ENCODE results near the gene REM2.
"Not testable (repeated sequence)": the region's sequence is repeated elsewhere in the genome, so short reads cannot be mapped to it uniquely, and the experiment has no call there.

The REM2 gene

DNA sequence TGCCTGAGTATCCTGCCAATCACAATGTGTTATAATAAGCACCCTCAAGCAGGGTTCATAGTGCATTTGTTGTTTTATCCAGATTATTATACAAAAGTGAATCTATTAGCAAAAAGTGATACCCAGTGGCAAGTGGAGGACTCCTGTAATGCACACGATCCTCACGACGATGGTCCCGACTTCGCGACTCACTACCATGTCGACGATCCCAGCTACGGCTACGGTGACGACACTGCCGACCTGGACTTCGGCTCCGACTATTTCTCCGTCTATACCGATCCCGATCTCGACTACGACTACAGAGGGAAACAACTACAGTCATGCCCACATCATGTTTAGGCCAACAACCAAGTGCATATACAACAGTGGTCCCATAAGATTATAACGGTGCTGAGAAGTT, 23.1 kb downstream of the REM2 start:
- TF ChIP-seq, protein P1, sequence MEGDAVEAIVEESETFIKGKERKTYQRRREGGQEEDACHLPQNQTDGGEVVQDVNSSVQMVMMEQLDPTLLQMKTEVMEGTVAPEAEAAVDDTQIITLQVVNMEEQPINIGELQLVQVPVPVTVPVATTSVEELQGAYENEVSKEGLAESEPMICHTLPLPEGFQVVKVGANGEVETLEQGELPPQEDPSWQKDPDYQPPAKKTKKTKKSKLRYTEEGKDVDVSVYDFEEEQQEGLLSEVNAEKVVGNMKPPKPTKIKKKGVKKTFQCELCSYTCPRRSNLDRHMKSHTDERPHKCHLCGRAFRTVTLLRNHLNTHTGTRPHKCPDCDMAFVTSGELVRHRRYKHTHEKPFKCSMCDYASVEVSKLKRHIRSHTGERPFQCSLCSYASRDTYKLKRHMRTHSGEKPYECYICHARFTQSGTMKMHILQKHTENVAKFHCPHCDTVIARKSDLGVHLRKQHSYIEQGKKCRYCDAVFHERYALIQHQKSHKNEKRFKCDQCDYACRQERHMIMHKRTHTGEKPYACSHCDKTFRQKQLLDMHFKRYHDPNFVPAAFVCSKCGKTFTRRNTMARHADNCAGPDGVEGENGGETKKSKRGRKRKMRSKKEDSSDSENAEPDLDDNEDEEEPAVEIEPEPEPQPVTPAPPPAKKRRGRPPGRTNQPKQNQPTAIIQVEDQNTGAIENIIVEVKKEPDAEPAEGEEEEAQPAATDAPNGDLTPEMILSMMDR (IDR thresholded peaks at IDR 0.05; ENCODE audit: borderline replicate concordance, control extremely low read depth, extremely low read depth, insufficient read depth, missing control alignments): no peak
- in situ Hi-C loops (cut with MboI; ENCODE audit: low sequenced_read_pairs, unreplicated experiment): no loop called here
- DNase-seq (ENCODE audit: low spot score): no peak

DNA sequence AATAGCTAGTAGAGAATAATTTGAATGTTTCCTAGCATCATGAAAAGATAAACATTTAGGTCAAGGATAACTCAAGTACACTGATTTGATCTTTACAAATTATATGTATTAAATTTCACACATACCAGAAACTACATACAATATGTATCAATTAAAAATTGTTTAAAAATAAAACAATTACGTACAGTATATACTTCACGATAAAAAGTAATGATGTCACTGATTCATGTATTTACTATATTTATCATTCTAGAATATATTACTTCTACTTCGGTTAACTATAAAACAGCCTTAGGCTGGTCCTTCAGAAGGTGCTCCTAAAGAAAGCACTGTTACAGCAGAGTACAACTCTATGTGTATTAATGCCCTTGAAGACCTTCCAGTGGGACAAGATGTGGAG, 24.4 kb downstream of the REM2 start:
- TF ChIP-seq, protein P1 (IDR thresholded peaks at IDR 0.05; ENCODE audit: borderline replicate concordance, control extremely low read depth, extremely low read depth, insufficient read depth, missing control alignments): no peak
- DNase-seq (ENCODE audit: low spot score): no peak
- in situ Hi-C loops (cut with MboI; ENCODE audit: low sequenced_read_pairs, unreplicated experiment): no loop called here

DNA sequence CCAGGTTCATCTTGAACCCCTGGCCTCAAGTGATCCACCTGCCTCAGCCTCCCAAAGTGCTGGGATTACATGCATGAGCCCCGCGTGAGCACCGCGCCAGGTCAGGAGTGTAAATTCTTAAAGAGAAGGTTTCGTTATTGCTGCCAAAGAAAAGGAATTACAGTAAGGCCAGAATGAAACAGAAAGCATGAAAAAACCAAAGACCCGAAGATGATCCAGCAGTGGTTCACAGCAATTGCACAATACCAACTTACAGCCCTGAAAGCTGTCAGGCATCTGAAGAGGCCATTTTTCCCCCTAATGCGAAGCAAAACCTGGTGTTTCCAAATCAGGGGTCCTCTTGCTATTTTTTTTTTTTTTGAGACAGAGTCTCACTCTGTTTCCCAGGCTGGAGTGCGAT, 25.6 kb downstream of the REM2 start:
- TF ChIP-seq, protein P1 (IDR thresholded peaks at IDR 0.05; ENCODE audit: borderline replicate concordance, control extremely low read depth, extremely low read depth, insufficient read depth, missing control alignments): no peak
- DNase-seq (ENCODE audit: low spot score): no peak
- in situ Hi-C loops (cut with MboI; ENCODE audit: low sequenced_read_pairs, unreplicated experiment): no loop called here

DNA sequence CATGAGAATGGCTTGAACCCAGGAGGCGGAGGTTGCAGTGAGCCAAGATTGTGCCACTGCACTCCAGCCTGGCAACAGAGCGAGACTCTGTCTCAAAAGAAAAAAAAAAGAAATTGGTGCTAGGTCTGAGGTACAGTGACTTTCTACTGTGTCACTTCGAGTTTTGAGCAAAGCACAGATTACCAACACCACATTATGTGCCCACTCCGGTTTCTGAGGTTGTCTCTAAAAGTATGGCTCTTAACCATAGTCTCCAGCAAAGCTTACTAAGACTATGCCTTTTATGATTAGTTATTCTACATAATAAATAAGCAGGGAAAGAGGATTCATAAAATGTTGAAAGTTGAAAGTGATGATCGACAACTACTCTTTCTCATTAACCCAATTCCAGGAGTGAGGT, 27.9 kb downstream of the REM2 start:
- TF ChIP-seq, protein P1 (IDR thresholded peaks at IDR 0.05; ENCODE audit: borderline replicate concordance, control extremely low read depth, extremely low read depth, insufficient read depth, missing control alignments): no peak
- no peak for DNase-seq (ENCODE audit: low spot score)
- in situ Hi-C loops (cut with MboI; ENCODE audit: low sequenced_read_pairs, unreplicated experiment): no loop called here

DNA sequence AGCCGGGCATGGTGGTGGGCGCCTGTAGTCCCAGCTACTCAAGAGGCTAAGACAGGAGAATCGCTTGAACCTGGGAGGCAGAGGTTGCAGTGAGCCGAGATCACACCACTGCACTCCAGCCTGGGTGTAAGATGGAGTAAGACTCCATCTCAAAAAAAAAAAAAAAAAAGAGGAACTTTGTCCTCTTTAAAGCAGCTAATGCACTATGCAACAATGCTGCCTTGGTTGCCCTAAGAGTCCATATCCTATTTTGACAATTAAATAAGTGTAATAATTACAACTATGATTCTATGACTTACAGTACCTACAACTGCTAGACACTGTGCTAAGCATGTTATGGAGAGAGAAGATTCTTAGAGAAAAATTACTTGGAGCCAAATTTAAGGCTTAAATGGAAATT, 31.8 kb downstream of the REM2 start:
- DNase-seq (ENCODE audit: low spot score); in situ Hi-C loops (cut with MboI; ENCODE audit: low sequenced_read_pairs, unreplicated experiment): not testable (repeated sequence)

DNA sequence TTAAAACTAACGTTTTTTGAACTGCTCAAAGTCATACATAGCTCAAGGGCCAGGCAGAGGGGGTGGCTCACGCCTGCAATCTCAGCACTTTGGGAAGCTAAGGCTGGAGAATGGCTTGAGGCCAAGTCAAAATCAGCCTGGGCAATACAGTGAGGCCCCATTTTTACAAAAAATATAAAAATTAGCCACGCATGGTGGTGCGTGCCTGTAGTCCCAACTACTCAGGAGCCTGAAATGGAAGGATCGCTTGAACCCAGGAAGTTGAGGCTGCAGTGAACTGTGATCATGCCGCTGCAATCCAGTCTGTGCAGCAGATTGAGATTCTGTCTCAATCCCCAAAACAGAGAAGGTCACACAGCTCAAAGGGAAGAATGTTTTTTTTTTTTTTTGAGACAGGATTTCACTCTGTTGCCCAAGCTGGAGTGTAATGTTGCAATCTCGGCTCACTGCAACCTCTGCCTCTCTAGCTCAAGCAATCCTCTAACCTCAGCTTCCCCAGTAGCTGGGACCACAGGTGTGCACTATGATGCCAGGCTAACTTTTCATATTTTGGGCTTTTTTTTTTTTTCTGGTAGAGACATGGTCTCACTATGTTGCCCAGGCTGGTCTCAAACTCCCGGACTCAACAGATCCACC, 33.0 kb downstream of the REM2 start:
- TF ChIP-seq, protein P1 (IDR thresholded peaks at IDR 0.05; ENCODE audit: borderline replicate concordance, control extremely low read depth, extremely low read depth, insufficient read depth, missing control alignments): no peak
- in situ Hi-C loops (cut with MboI; ENCODE audit: low sequenced_read_pairs, unreplicated experiment): no loop called here
- no peak for DNase-seq (ENCODE audit: low spot score)

DNA sequence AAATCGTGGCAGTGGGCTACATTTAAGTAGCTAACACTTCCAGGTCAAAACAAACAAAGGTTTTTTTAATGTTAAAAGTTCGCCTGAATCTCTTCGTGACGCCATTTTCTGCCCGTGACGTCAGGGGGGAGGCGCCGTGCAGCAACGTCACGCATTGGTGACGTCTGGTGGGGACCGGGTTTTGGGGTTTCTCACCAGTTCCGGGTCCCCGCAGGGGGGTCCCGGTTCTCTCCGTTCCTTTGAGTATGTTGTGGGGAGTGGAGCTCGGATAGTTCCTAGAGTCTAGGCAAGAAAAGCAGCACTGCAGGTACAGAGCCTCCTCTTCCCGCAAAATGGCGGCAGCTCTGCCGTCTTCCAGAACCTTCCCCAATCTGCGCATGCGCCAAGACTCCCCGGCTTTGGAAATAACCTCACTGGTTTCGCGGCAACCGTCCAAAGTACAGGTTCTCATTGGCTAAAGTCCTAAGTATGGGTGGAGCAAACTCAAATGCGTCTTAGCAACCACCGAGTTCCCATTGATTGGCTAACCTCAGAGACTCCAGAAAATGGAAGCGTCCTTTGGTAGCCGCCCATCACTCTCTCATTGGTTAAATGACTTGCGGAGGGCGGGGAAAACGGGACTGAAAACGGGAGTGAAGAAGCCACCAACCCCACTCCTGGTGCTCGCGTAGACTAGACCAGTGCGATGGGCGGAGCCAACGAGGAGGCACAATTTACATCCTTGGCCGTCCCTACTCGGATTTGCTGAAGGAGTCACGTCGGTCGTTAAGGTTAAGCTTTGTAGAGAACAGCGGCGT, 36.0 kb downstream of the REM2 start, which contains the start of gene RBM23:
TSS of gene RBM23 (minus strand) at position 346 of the 797 bp plus-strand sequence.
- TF ChIP-seq, protein P1 (IDR thresholded peaks at IDR 0.05; ENCODE audit: borderline replicate concordance, control extremely low read depth, extremely low read depth, insufficient read depth, missing control alignments): no peak
- DNase-seq (ENCODE audit: low spot score): peak; percentile 93
- in situ Hi-C loops (cut with MboI; ENCODE audit: low sequenced_read_pairs, unreplicated experiment): no loop called here

All from GM13976 (cell line).